ENCODE data around the gene FAM131B.
"Not testable (repeated sequence)": the region's sequence is repeated elsewhere in the genome, so short reads cannot be mapped to it uniquely, and the experiment has no call there.

Gene FAM131B

DNA sequence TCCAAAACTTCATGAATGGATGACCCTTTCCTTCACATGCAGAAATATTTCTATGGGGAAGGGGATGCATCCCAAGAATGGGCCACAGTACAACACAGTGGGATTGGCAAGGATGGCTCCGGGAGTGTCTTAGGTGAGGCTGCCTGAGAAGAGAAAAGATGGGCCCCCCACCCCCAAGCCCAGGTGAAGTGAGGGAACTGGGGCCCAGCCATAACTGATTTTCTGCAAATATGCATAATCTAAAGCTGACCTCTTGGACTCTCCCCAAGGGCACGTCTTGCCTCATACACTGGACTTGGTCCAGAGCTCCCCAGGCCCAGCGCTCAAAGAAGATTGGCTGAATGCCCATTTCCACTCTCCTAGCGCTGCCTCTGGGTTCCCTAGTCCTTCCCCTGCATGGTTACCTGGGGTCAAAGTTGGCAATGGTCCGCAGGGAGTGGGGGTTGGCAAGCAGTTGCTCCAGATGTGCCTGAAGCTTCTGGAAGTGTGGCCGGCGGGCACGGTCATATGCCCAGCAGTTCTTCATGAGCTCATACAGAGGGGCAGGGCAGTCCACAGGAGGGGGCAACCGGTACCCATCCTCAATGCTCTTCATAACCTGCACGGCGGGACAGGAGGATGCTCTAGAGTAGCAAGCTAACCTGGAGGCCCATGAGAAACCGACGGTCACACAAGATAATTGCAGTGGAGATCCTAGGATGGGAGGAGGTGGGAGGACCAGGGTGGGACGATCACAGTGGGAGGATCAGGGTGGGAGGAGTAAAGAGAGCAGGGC, 30.9 kb upstream of the FAM131B start:
- Histone ChIP-seq H2AFZ (ENCODE audit: low read length) (no peak overlapping the region), H3K9ac (ENCODE audit: low read length) (no peak overlapping the region), H3K9me2 (replicated peaks; ENCODE audit: insufficient read depth, low read length) (no peaks in the 10 kb centered on the region), H3K27ac (ENCODE audit: low read length) (no peak overlapping the region), H3K4me2 (ENCODE audit: low read depth, low read length) (no peak overlapping the region), H3K4me3 (ENCODE audit: low read length) (no peak overlapping the region), H3K36me3 (replicated peaks; ENCODE audit: insufficient read depth, low read length) (no peaks in the 10 kb centered on the region), H3K4me1 (ENCODE audit: low read length) (no peaks in the 10 kb centered on the region), H3F3A (ENCODE audit: insufficient read depth, low read length) (no peaks in the 10 kb centered on the region), H3K9me3 (replicated peaks; ENCODE audit: insufficient read depth, low read length) (no peaks in the 10 kb centered on the region), H3K79me2 (ENCODE audit: low read length) (no peaks in the 10 kb centered on the region), H3K27me3 (replicated peaks; ENCODE audit: insufficient read depth, low read length) (0 out of 2 replicates have a peak, but pooled peaks cover 6% of the 10 kb centered on the region), H4K20me1 (ENCODE audit: insufficient read depth, low read length) (no peaks in the 10 kb centered on the region)
- DNase-seq, result no peak
- TF ChIP-seq CTCF (IDR thresholded peaks at IDR 0.05; ENCODE audit: low read length) (no peak), EZH2phosphoT487 (IDR thresholded peaks at IDR 0.05; ENCODE audit: low read length) (no peak), EZH2 (optimal IDR thresholded peaks at IDR 0.05; ENCODE audit: low read depth, low read length) (no peak)

DNA sequence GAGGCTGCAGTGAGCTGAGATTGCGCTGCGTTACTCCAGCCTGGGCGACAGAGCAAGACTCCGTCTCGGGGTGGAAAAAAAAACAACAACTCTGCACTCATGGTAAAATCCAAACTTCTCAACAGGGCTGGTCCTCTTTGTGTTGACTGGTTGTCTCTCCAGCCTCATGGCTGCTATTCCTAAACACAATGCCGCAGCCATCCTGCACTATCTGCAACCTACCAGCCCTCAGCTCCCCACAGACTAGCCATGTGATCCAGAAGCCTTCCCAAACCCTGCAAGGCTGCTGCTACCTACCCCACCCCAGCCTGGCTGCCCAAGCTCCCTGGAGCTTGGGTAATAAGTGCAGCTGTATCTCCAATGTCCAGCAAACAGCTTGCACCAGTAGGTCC, 30.4 kb upstream of the FAM131B start:
- Histone ChIP-seq H3K9ac (ENCODE audit: low read length) (no peak overlapping the region), H4K20me1 (ENCODE audit: insufficient read depth, low read length) (no peaks in the 10 kb centered on the region), H3K27me3 (replicated peaks; ENCODE audit: insufficient read depth, low read length) (0 out of 2 replicates have a peak, but pooled peaks cover 6% of the 10 kb centered on the region), H3K79me2 (ENCODE audit: low read length) (no peaks in the 10 kb centered on the region), H3K9me3 (replicated peaks; ENCODE audit: insufficient read depth, low read length) (no peaks in the 10 kb centered on the region), H2AFZ (ENCODE audit: low read length) (no peak overlapping the region), H3K4me2 (ENCODE audit: low read depth, low read length) (no peak overlapping the region), H3K4me3 (ENCODE audit: low read length) (no peak overlapping the region), H3K36me3 (replicated peaks; ENCODE audit: insufficient read depth, low read length) (no peaks in the 10 kb centered on the region), H3K4me1 (ENCODE audit: low read length) (no peaks in the 10 kb centered on the region), H3K27ac (ENCODE audit: low read length) (no peak overlapping the region), H3K9me2 (replicated peaks; ENCODE audit: insufficient read depth, low read length) (no peaks in the 10 kb centered on the region), H3F3A (ENCODE audit: insufficient read depth, low read length) (no peaks in the 10 kb centered on the region)
- no peak for DNase-seq
- no peak for TF ChIP-seq CTCF (IDR thresholded peaks at IDR 0.05; ENCODE audit: low read length)
- no peak for TF ChIP-seq EZH2 (optimal IDR thresholded peaks at IDR 0.05; ENCODE audit: low read depth, low read length)
- TF ChIP-seq EZH2phosphoT487 (IDR thresholded peaks at IDR 0.05; ENCODE audit: low read length), result no peak

DNA sequence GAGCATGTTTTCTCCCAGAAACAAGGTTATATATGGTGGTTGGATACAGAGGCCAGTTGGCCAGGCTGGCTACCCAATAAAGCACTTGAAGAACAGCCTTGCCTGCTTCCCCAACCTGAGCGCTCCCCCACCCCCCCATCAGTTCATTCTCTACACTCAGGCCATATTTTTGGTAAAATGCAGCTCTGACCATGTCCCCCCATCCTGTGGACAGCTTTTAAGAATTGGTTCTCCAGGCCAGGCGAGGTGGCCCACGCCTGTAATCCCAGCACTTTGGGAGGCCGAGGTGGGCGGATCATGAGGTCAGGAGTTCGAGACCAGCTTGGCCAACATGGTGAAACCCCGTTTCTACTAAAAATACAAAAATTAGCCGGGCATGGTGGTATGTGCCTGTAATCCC, 29.9 kb upstream of the FAM131B start:
- not testable (repeated sequence) for H3K4me2 ChIP-seq (ENCODE audit: low read depth, low read length); DNase-seq; H3F3A ChIP-seq (ENCODE audit: insufficient read depth, low read length); H3K27me3 ChIP-seq (replicated peaks; ENCODE audit: insufficient read depth, low read length); H3K27ac ChIP-seq (ENCODE audit: low read length); H3K9ac ChIP-seq (ENCODE audit: low read length); H2AFZ ChIP-seq (ENCODE audit: low read length); H3K36me3 ChIP-seq (replicated peaks; ENCODE audit: insufficient read depth, low read length); H3K4me1 ChIP-seq (ENCODE audit: low read length); H3K9me2 ChIP-seq (replicated peaks; ENCODE audit: insufficient read depth, low read length); H3K79me2 ChIP-seq (ENCODE audit: low read length); H3K9me3 ChIP-seq (replicated peaks; ENCODE audit: insufficient read depth, low read length); H4K20me1 ChIP-seq (ENCODE audit: insufficient read depth, low read length); H3K4me3 ChIP-seq (ENCODE audit: low read length)

Data from MM.1S (cell line).